Measurements from ENCODE around the gene CERT1. TPM values are rescaled to one million over a fixed set of nuclear protein-coding genes. Genes with fewer than 3 reads are reported as not detected.
"Not testable (repeated sequence)": the region's sequence is repeated elsewhere in the genome, so short reads cannot be mapped to it uniquely, and the experiment has no call there.

Gene CERT1
- polyA plus RNA-seq, 2 donors, result 13.4 to 13.5 TPM

- no peak overlapping the region for H3K27ac ChIP-seq (ENCODE audit: low read depth in 2 of 2, low read length in 1 of 2)
- no peaks in the 10 kb centered on the region for H3K27me3 ChIP-seq (ENCODE audit: control insufficient read depth in 1 of 2, insufficient read depth in 2 of 2, low read length in 2 of 2)
- H3K4me3 ChIP-seq (ENCODE audit: low read depth in 1 of 2, low read length in 2 of 2), result no peak overlapping the region
- WGBS, 2 donors, result 95% methylated on average over 3 of the region's 3 CpGs
- peaks cover 0 to 3% of the 10 kb centered on the region in 2 donors for H3K4me1 ChIP-seq (ENCODE audit: control insufficient read depth in 2 of 2, insufficient read depth in 2 of 2, low read length in 1 of 2)
- H3K36me3 ChIP-seq (ENCODE audit: control insufficient read depth in 2 of 2, insufficient read depth in 2 of 2, low read length in 1 of 2), result peaks cover 2 to 6% of the 10 kb centered on the region in 2 donors
- no peaks in the 10 kb centered on the region for H3K9me3 ChIP-seq (ENCODE audit: control insufficient read depth in 2 of 2, insufficient read depth in 1 of 2, low read depth in 1 of 2, low read length in 1 of 2)
Observed at GRCh38 chr5:75496026-75496425, 15.4 kb downstream of the CERT1 start.

GRCh38 chr5:75491621-75492020 lies 19.8 kb downstream of the CERT1 start:
- 99 to 100% methylated on average over 2 of the region's 2 CpGs for WGBS, 2 donors
- Histone ChIP-seq H3K9me3 (ENCODE audit: control insufficient read depth in 2 of 2, insufficient read depth in 1 of 2, low read depth in 1 of 2, low read length in 1 of 2) (no peaks in the 10 kb centered on the region), H3K4me1 (ENCODE audit: control insufficient read depth in 2 of 2, insufficient read depth in 2 of 2, low read length in 1 of 2) (peaks cover 0 to 3% of the 10 kb centered on the region in 2 donors), H3K4me3 (ENCODE audit: low read depth in 1 of 2, low read length in 2 of 2) (no peak overlapping the region), H3K27ac (ENCODE audit: low read depth in 2 of 2, low read length in 1 of 2) (no peak overlapping the region), H3K27me3 (ENCODE audit: control insufficient read depth in 1 of 2, insufficient read depth in 2 of 2, low read length in 2 of 2) (no peaks in the 10 kb centered on the region), H3K36me3 (ENCODE audit: control insufficient read depth in 2 of 2, insufficient read depth in 2 of 2, low read length in 1 of 2) (peaks cover 0 to 3% of the 10 kb centered on the region in 2 donors)

GRCh38 chr5:75489847-75490246 lies 21.6 kb downstream of the CERT1 start:
- H3K9me3 ChIP-seq (ENCODE audit: control insufficient read depth in 2 of 2, insufficient read depth in 1 of 2, low read depth in 1 of 2, low read length in 1 of 2); H3K27ac ChIP-seq (ENCODE audit: low read depth in 2 of 2, low read length in 1 of 2); H3K4me3 ChIP-seq (ENCODE audit: low read depth in 1 of 2, low read length in 2 of 2); H3K4me1 ChIP-seq (ENCODE audit: control insufficient read depth in 2 of 2, insufficient read depth in 2 of 2, low read length in 1 of 2); H3K36me3 ChIP-seq (ENCODE audit: control insufficient read depth in 2 of 2, insufficient read depth in 2 of 2, low read length in 1 of 2); H3K27me3 ChIP-seq (ENCODE audit: control insufficient read depth in 1 of 2, insufficient read depth in 2 of 2, low read length in 2 of 2): not testable (repeated sequence)
- WGBS, 2 donors, result 97 to 98% methylated on average over 6 of the region's 6 CpGs

- WGBS, 2 donors, result 74 to 80% methylated on average over 1 of the region's 1 CpG
- Histone ChIP-seq H3K36me3 (ENCODE audit: control insufficient read depth in 2 of 2, insufficient read depth in 2 of 2, low read length in 1 of 2) (peaks cover 0 to 3% of the 10 kb centered on the region in 2 donors), H3K4me1 (ENCODE audit: control insufficient read depth in 2 of 2, insufficient read depth in 2 of 2, low read length in 1 of 2) (no peaks in the 10 kb centered on the region), H3K27me3 (ENCODE audit: control insufficient read depth in 1 of 2, insufficient read depth in 2 of 2, low read length in 2 of 2) (no peaks in the 10 kb centered on the region), H3K27ac (ENCODE audit: low read depth in 2 of 2, low read length in 1 of 2) (no peak overlapping the region), H3K9me3 (ENCODE audit: control insufficient read depth in 2 of 2, insufficient read depth in 1 of 2, low read depth in 1 of 2, low read length in 1 of 2) (peaks cover 0 to 3% of the 10 kb centered on the region in 2 donors), H3K4me3 (ENCODE audit: low read depth in 1 of 2, low read length in 2 of 2) (no peak overlapping the region)
Observed at GRCh38 chr5:75484605-75485004, 26.8 kb downstream of the CERT1 start.

- H3K9me3 ChIP-seq (ENCODE audit: control insufficient read depth in 2 of 2, insufficient read depth in 1 of 2, low read depth in 1 of 2, low read length in 1 of 2), result peaks cover 0 to 3% of the 10 kb centered on the region in 2 donors
- peaks cover 0 to 3% of the 10 kb centered on the region in 2 donors for H3K36me3 ChIP-seq (ENCODE audit: control insufficient read depth in 2 of 2, insufficient read depth in 2 of 2, low read length in 1 of 2)
- no peak overlapping the region for H3K4me3 ChIP-seq (ENCODE audit: low read depth in 1 of 2, low read length in 2 of 2)
- H3K27me3 ChIP-seq (ENCODE audit: control insufficient read depth in 1 of 2, insufficient read depth in 2 of 2, low read length in 2 of 2), result no peaks in the 10 kb centered on the region
- H3K4me1 ChIP-seq (ENCODE audit: control insufficient read depth in 2 of 2, insufficient read depth in 2 of 2, low read length in 1 of 2), result no peaks in the 10 kb centered on the region
- WGBS, 2 donors, result 95% methylated on average over 3 of the region's 3 CpGs
- no peak overlapping the region for H3K27ac ChIP-seq (ENCODE audit: low read depth in 2 of 2, low read length in 1 of 2)
Observed at GRCh38 chr5:75482482-75482881, 28.9 kb downstream of the CERT1 start.

GRCh38 chr5:75481024-75481423 lies 30.4 kb downstream of the CERT1 start:
- 95 to 96% methylated on average over 4 of the region's 4 CpGs for WGBS, 2 donors

GRCh38 chr5:75475364-75475763 lies 36.1 kb downstream of the CERT1 start:
- H3K9me3 ChIP-seq (ENCODE audit: control insufficient read depth in 2 of 2, insufficient read depth in 1 of 2, low read depth in 1 of 2, low read length in 1 of 2), result no peaks in the 10 kb centered on the region
- WGBS, 2 donors, result 87 to 93% methylated on average over 4 of the region's 4 CpGs
- no peaks in the 10 kb centered on the region for H3K27me3 ChIP-seq (ENCODE audit: control insufficient read depth in 1 of 2, insufficient read depth in 2 of 2, low read length in 2 of 2)
- no peak overlapping the region for H3K27ac ChIP-seq (ENCODE audit: low read depth in 2 of 2, low read length in 1 of 2)
- H3K4me3 ChIP-seq (ENCODE audit: low read depth in 1 of 2, low read length in 2 of 2), result no peak overlapping the region
- H3K36me3 ChIP-seq (ENCODE audit: control insufficient read depth in 2 of 2, insufficient read depth in 2 of 2, low read length in 1 of 2), result no peaks in the 10 kb centered on the region
- H3K4me1 ChIP-seq (ENCODE audit: control insufficient read depth in 2 of 2, insufficient read depth in 2 of 2, low read length in 1 of 2), result no peaks in the 10 kb centered on the region

More at GRCh38 chr5:75481024-75481423, 30.4 kb downstream of the CERT1 start:
- H3K27me3 ChIP-seq (ENCODE audit: control insufficient read depth in 1 of 2, insufficient read depth in 2 of 2, low read length in 2 of 2), result no peaks in the 10 kb centered on the region
- no peak overlapping the region for H3K4me3 ChIP-seq (ENCODE audit: low read depth in 1 of 2, low read length in 2 of 2)
- no peaks in the 10 kb centered on the region for H3K4me1 ChIP-seq (ENCODE audit: control insufficient read depth in 2 of 2, insufficient read depth in 2 of 2, low read length in 1 of 2)
- no peak overlapping the region for H3K27ac ChIP-seq (ENCODE audit: low read depth in 2 of 2, low read length in 1 of 2)
- peaks cover 0 to 3% of the 10 kb centered on the region in 2 donors for H3K36me3 ChIP-seq (ENCODE audit: control insufficient read depth in 2 of 2, insufficient read depth in 2 of 2, low read length in 1 of 2)
- peaks cover 0 to 3% of the 10 kb centered on the region in 2 donors for H3K9me3 ChIP-seq (ENCODE audit: control insufficient read depth in 2 of 2, insufficient read depth in 1 of 2, low read depth in 1 of 2, low read length in 1 of 2)

- Histone ChIP-seq H3K4me1 (ENCODE audit: control insufficient read depth in 2 of 2, insufficient read depth in 2 of 2, low read length in 1 of 2) (no peaks in the 10 kb centered on the region), H3K4me3 (ENCODE audit: low read depth in 1 of 2, low read length in 2 of 2) (no peak overlapping the region), H3K27ac (ENCODE audit: low read depth in 2 of 2, low read length in 1 of 2) (no peak overlapping the region), H3K27me3 (ENCODE audit: control insufficient read depth in 1 of 2, insufficient read depth in 2 of 2, low read length in 2 of 2) (no peaks in the 10 kb centered on the region), H3K9me3 (ENCODE audit: control insufficient read depth in 2 of 2, insufficient read depth in 1 of 2, low read depth in 1 of 2, low read length in 1 of 2) (peaks cover 0 to 2% of the 10 kb centered on the region in 2 donors), H3K36me3 (ENCODE audit: control insufficient read depth in 2 of 2, insufficient read depth in 2 of 2, low read length in 1 of 2) (no peaks in the 10 kb centered on the region)
- WGBS, 2 donors, result 75 to 81% methylated on average over 2 of the region's 2 CpGs
Observed at GRCh38 chr5:75473463-75473862, 38.0 kb downstream of the CERT1 start.

GRCh38 chr5:75472973-75473372 lies 38.5 kb downstream of the CERT1 start:
- H3K27ac ChIP-seq (ENCODE audit: low read depth in 2 of 2, low read length in 1 of 2), result no peak overlapping the region
- H3K27me3 ChIP-seq (ENCODE audit: control insufficient read depth in 1 of 2, insufficient read depth in 2 of 2, low read length in 2 of 2), result no peaks in the 10 kb centered on the region
- no peak overlapping the region for H3K4me3 ChIP-seq (ENCODE audit: low read depth in 1 of 2, low read length in 2 of 2)
- no peaks in the 10 kb centered on the region for H3K4me1 ChIP-seq (ENCODE audit: control insufficient read depth in 2 of 2, insufficient read depth in 2 of 2, low read length in 1 of 2)
- no peaks in the 10 kb centered on the region for H3K36me3 ChIP-seq (ENCODE audit: control insufficient read depth in 2 of 2, insufficient read depth in 2 of 2, low read length in 1 of 2)
- H3K9me3 ChIP-seq (ENCODE audit: control insufficient read depth in 2 of 2, insufficient read depth in 1 of 2, low read depth in 1 of 2, low read length in 1 of 2), result peaks cover 0 to 3% of the 10 kb centered on the region in 2 donors
- WGBS, 2 donors, result 100% methylated on average over 1 of the region's 1 CpG

GRCh38 chr5:75471193-75471592 lies 40.2 kb downstream of the CERT1 start:
- Histone ChIP-seq H3K4me3 (ENCODE audit: low read depth in 1 of 2, low read length in 2 of 2) (no peak overlapping the region), H3K9me3 (ENCODE audit: control insufficient read depth in 2 of 2, insufficient read depth in 1 of 2, low read depth in 1 of 2, low read length in 1 of 2) (peaks cover 0 to 3% of the 10 kb centered on the region in 2 donors), H3K27ac (ENCODE audit: low read depth in 2 of 2, low read length in 1 of 2) (no peak overlapping the region), H3K36me3 (ENCODE audit: control insufficient read depth in 2 of 2, insufficient read depth in 2 of 2, low read length in 1 of 2) (no peaks in the 10 kb centered on the region), H3K27me3 (ENCODE audit: control insufficient read depth in 1 of 2, insufficient read depth in 2 of 2, low read length in 2 of 2) (no peaks in the 10 kb centered on the region), H3K4me1 (ENCODE audit: control insufficient read depth in 2 of 2, insufficient read depth in 2 of 2, low read length in 1 of 2) (no peaks in the 10 kb centered on the region)
- 96 to 99% methylated on average over 2 of the region's 2 CpGs for WGBS, 2 donors

Measured in esophagus (tissue), 2 donors.